Measurements from ENCODE around the gene CNR2.
"Not testable (repeated sequence)": the region's sequence is repeated elsewhere in the genome, so short reads cannot be mapped to it uniquely, and the experiment has no call there.

CNR2 gene

DNA sequence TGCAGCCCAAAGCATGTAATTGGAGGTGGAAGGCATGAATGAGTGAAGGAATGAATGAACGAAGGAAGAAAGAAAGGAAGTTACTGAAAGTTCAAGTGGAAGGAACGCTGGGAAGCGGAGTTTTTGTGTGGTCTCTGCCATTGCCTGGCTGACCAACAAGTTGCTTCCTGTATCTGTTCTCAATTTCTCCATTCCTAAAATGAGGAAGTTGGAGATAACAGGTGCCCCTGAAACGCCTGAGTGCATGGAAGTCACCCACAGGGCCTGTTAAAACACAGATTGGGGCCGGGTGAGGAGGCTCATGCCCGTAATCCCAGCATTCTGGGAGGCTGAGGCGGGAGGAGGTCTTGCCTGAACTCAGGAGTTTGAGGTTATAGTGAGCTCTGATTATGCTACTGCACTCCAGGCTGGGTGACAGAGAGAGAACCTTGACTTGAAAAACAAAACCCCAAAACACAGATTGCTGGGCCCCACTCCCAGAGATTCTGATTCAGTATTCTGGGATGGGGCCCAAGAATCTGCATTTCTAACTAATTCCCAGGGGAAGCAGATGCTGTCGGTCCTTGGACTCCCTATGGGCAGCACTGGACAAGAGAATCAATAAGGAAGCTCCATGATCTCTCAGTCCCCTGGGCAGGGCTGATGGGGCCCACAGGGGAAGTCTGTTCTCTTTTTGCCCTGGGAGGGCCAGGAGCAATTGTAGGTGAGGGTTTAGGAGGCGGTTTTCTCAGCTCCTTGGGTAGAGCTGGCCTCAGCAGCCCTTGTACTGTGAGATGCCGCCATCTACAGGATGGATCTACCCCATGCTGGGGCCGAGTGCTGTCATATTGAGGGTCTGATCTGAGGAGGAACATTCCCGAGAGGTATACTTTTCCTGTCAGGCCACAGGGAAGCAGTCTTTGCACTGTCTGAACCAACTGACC is 3.3 kb upstream of the CNR2 start:
- peak; percentile 23 for DNase-seq (ENCODE audit: low read depth)

DNA sequence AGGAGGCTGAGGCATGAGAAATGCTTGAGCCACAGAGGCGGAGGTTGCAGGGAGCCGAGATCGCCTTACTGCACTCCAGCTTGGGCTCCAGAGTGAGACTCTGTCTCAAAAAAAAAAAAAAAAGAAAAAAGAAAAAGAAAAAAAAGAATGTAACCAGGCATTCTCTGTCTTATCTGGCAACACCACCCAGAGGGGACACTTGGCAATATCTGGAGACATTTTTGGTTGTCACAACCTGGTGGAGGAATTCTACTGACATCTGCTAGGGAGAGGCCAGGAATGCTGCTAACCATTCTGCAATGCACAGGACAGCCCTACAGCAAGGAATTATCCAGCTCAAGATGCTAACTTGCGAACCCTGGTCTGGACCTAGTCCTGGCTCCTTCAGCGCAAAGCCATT is 2.3 kb upstream of the CNR2 start:
- DNase-seq (ENCODE audit: low read depth), result no peak

DNA sequence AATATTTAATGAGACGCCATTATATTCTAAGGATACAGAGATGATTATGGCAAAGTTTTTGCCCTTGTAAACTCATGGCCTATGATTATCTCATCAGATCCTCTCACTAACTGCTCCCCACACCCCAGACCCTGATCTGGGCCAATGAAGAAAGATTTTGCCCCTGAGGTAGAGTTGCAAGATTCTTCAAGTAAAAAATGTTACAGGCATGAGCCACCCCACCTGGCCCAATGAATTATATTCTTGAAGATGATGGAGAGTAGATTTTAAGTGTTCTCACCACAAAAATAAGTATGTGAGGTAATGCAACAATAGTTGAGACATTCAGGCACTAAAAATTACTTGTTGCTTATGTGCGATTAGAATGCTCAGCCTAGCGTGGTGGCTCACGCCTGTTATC is 1.8 kb upstream of the CNR2 start:
- DNase-seq (ENCODE audit: low read depth), result no peak

DNA sequence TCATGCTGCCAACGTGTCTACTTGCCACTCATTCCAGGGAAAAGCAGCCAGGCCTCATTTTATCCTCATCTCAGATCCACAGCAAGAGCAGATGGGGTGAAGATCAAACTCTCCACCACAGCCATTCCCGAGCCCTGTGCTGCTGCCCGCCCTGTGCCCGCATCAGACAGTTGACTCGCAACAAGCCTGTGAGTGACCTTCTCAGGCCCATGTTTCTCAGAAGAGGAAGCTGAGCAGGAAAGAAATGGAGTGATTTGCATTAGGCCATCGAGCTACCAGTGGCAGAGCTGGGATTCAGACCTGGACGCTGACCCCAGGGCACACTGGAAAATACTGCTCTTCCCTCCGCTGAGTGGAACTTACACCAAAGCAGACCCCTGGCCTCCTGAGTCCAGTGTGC is 1.2 kb downstream of the CNR2 start:
- DNase-seq (ENCODE audit: low read depth), result no peak

DNA sequence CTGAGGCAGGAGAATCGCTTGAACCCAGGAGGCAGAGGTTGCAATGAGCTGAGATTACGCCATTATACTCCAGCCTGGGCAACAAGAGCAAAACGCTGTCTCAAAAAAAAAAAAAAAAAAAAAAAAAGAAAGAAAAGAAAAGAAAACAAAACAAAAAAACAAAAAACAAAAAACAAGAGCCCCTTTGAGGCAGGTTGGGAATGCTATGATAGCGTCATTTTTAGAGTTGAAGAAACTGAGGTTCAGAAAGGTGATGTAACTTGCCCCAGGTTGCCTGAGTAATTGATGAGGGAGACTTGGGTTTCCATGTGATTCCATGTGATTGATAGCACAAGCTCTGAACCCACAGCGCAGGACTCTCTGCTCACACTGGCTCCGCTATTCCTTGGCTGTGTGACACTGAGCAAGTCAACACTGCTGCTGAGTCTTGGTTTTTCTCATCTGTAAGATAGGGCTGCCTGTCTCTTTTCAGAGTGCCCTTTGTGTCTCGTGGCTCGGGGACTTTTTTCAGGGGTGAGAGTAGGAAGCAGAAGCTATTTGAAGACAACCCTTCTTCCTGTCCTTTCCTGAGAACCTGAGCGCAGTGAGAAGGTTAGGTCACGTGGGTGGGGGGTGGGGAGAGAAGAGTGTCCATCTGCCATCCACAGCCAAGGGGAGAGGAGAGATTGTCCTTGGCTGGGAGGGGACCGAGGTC is 2.5 kb downstream of the CNR2 start:
- DNase-seq (ENCODE audit: low read depth), result no peak

DNA sequence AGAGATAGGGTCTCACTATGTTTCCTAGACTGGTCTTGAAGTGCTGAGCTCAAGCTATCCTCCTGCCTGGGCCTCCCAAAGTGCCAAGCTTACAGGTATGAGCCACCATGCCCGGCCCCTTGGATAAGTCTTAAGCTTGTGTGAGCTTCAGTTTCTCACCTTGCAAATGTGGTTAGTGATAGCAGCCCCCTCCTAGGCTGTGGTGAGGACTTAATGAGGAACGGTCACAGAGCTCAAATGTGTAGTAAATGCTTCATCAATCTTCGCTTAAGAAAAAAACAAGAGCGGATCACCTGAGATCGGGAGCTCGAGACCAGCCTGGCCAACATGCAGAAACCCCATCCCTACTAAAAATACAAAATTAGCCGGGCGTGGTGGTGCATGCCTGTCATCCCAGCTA is 3.0 kb downstream of the CNR2 start:
- no peak for DNase-seq (ENCODE audit: low read depth)

DNA sequence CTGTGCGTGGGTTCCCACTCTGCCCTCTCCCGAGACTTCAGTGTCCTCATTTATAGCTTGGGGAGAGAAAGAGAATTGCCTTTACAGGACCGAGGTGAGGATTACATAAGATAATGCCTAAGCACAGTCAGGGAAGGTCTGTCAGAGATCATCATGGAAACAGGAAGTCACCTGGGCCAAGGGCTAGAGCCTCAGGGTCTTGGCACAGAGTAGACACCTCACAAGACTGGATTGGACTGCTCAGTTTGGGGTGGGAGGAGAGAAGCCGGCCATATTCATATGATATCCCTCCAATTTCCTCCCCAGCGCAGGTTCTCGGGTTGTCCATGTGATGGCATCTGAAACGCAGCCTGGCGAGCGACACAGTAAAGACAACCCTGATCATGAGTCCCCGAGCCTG is 3.8 kb downstream of the CNR2 start:
- no peak for DNase-seq (ENCODE audit: low read depth)

DNA sequence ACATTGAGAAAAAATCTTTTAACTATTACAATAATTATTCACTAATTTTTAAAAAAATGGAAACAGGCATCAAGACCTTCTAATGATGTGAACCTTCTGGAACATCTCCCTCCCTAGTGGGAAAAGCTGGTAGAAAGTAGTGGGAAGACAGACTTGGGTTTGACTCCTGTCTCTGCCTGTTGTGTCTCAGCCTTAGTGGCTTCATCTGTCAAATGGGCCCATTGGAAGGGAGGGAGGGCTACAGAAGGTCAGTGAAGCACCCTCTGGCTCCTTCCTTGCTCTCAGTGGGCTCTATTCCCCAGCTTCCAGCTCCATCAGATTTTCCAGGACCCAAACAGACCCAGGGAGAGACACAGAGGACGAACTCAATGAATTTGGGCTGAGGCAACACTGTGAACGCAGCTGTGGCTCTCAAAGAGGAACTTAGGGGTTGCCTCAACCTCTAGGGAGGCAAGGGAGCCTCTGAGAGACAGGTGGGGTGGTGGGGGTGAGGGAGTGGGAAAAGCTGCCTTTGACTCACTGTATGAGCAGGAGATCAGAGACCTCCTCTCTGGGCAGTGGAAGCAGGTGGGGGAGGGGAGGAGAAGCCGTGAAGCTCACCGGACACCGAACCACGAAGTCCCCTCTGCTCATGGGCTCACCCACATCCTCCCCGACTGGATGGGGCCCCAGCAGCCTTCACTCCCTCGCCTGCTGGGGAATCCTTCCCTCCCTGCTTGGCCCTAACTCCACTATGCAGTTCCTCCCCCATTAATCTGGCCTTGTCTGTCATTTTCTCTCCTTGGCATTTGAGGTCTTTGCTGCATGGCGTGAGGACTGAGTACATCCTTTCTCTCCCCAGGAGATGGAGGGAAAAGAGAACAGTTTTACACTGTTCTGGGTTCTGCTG is 4.5 kb downstream of the CNR2 start:
- DNase-seq (ENCODE audit: low read depth), result no peak

DNA sequence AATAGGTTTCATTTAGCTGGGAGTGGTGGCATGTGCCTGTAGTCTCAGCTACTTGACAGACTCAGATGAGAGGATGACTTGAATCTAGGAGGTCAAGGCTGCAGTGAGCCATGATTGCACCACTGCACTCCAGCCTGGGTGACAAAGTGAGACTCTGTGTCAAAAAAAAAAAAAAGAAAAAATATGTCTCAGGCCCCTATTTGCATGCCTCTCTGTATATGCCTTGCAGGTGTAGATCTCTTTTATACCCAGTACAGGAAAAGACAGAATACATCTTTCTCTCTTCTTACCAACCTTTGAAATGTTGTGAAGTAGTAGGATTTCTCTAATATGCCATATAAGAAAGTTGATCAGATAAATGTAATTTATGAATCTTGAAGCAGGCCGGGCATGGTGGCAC is 6.4 kb downstream of the CNR2 start:
- DNase-seq (ENCODE audit: low read depth), result no peak

DNA sequence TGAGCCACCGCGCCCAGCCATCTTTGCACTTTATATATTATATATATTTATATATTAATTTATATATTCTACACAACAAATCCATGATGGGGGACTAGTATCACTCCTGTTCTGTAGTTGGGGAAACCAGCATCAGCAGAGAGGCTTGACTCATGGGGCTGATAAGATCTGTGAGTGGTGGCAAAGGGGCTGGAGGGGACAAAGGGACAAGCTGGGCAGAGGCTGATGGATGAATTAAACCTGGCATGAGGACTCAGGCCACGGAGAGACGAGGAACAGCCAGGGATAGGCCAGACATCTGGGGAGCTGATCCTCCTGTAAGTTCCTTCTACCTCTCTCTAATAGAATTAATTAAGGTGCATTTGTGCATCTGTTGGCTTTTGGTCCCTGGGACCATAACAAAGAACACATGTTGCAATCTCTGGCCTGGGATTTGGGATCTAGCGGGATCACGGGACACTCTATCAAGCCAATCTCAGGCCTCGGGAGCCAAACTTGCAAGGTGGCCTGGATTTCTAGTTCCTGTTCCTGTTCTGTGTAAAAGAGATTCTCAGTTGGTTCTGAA is 7.6 kb downstream of the CNR2 start:
- DNase-seq (ENCODE audit: low read depth), result no peak

DNA sequence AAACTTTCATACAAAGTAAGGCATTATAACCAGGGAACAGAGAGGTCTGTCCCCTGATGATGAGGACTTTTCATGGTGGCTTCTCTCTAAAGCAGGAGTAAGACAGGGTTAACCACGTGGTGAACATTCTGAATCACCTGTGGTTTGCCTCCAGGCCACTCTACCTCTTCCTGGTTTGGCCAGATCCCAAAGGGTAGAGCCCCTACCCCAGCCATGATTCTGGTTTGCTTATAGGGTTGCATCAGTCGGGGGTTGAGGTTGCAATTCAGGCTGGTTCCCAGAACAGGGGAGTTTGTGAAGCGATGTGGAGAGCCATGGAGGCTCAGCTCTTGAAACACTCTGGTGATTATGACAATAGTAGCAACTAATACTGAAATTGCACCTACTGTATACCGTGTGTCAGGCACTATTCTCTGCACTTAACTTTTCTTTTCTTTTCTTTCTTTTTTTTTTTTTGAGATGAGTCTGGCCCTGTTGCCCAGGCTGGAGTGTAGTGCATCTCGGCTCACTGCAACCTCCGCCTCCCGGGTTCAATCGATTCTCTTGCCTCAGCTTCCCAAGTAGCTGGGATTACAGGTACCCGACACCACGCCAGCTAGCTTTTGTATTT is 8.3 kb downstream of the CNR2 start:
- no peak for DNase-seq (ENCODE audit: low read depth)

DNA sequence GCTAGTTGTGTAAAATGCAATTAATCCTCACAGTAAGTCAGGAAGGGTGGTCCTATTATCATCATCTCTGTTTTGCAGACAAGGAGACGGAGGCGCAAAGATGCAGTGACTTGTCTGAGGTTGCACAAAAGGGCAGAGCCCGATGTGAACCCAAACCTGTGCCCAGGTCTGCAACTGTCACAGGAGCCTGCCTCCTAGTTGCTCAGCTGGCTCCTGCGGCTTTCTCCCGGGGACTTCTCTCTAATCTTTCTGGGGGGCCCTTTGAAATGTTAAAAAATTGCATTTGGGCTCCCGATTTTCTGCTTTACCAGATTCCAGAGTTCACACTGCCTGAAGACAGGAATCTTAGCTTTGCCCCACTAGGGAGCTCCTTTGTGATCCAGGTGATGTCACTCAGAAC is 9.4 kb downstream of the CNR2 start:
- DNase-seq (ENCODE audit: low read depth), result no peak

DNA sequence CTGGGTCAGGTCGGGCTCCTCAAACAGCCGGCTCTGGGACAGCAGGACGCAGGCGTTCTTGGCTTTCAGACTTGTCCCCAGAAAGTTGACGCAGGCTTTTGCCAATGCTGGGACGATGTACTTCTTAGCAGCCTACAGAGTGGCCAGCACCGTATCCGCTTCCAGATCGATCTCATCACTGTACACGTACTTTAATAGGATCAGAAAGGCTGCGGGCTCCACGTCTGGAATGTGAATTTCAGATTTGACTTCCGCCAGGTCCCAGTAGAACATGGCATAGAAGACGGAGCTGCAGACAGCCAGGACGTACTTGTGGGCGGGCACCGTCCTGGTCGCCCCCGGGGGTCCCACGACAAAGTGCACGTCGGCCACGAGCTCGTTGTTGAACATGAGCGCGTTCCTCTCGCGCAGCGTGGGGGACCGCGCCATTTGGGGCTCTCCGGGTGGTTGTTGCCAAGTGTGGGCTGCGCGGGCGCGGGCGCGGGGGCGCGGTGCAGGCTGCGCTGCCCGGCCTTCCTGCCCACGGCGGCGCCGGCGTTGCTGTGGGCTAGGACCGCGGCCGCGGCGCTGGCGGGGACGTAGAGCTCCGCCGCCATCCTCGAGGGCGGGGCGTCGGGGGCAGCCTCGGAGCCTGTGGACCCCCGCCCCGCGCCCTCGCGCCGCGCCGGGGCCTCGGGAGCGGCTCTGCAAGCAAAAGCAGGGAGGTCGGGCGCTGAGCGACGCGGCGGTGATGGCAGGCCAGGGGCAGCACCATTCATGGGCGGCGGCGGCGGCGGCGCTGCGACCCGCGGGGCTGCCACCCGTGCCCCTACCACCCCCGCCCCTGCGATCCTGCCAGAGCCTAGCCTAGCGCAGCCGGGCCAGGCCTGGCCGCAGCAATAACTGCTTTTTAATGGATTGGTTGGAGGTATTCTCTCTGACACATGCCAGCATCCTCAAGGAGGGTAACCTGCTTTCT is 10.6 kb downstream of the CNR2 start:
- no peak for DNase-seq (ENCODE audit: low read depth)

DNA sequence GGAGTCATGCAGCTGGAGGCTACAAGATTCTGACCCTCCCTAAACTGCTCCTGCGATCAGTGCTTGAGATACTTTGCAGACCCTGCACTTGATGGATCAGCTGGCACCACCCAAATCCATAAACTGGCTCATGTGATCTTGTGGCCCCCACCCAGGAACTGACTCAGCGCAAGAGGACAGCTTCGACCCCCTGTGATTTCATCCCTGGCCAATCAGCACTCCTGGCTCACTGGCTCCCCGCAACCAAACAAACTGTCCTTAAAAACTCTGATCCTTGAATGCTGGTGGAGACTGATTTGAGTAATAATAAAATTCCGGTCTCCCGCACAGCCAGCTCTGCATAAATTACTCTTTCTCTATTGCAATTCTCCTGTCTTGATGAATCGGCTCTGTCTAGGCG is 13.1 kb downstream of the CNR2 start:
- DNase-seq (ENCODE audit: low read depth), result not testable (repeated sequence)

DNA sequence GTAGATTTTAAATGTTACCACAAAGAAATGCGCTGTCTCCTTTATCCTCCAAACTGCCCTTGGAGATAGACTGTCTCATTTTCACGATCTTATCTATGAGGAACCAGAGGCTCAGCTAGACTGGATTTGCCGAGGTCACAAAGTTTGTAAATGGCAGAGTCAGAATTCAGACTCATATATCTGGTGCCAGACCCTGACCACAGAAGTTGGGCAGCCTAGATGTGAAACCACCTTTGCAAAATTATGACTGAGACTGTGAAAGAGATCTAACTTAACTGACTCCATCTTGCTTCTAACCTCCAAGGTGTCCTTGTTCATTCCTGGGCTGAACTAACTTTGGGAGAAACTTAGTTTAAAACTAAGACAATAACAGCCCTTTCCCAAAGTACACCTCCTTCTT is 14.1 kb downstream of the CNR2 start:
- no peak for DNase-seq (ENCODE audit: low read depth)

DNA sequence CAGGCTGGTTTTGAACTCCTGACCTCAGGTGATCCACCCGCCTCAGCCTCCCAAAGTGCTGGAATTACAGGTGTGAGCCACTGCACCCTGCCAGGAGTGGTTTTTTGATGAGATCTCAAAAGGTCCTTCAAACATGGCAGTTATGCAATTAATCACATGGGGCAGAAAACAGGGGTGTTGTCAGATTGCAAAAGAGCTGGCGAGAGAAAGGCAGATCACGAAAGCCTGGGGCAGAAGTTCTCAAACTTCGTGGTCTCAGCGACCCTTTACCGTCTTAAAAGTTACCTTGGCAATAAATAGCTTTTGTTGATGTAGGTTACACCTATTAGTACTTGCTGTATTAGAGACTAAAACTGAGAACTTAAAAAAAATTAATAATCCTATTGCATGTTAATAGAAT is 16.1 kb downstream of the CNR2 start:
- no peak for DNase-seq (ENCODE audit: low read depth)

DNA sequence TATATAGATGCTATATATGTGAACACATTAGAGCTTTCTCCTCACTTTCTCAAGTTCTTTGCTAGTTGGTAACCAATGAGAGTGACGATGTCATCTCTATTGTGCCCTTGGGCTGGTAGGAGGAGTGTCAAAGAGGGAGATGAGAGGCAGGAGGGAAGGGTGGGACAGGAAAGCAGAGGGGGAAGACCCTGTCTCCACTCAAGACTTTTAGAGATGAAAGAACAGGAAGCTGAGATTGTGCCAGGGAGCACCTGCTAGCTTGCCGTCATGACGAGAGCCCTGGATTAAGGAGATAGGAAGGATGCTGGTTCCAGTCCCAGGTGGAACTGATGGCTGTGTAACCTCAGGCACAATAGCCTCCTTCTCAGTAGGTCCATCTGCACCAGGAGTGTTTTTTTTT is 16.7 kb downstream of the CNR2 start:
- DNase-seq (ENCODE audit: low read depth), result no peak

DNA sequence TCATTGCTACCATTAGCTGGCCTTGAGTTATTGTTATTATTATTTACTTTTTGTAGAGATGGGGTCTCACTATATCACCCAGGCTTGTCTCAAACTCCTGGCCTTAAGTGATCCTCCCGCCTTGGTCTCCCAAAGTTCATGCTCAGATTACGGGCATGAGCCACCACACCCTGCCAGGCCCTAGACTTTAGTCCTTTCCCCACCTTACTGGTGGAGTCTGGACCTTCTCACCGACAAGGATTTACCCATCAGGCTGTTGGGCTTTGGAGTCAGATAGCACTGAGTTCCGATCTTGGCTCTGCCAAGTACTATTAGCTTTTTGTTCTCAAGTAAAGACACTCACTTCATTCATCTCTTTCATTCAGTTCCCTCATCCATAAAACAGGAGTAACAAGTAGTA is 17.2 kb downstream of the CNR2 start:
- no peak for DNase-seq (ENCODE audit: low read depth)

DNA sequence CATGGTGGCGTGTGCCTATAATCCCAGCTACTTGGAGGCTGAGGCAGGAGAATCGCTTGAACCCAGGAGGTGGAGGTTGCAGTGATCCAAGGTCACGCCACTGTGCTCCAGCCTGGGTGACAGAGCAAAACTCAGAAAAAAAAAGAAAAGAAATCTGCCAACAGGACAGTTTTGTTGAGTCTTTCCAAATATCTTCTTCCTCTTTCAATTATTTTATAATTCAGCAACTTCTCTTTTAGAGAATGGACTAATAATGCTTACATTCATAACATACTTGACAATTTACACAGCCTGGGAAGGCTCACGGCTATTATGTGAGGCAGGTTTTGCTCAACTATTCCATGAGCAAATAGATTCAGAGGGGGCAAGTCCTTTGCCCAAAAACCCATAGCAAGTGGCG is 18.1 kb downstream of the CNR2 start:
- no peak for DNase-seq (ENCODE audit: low read depth)

DNA sequence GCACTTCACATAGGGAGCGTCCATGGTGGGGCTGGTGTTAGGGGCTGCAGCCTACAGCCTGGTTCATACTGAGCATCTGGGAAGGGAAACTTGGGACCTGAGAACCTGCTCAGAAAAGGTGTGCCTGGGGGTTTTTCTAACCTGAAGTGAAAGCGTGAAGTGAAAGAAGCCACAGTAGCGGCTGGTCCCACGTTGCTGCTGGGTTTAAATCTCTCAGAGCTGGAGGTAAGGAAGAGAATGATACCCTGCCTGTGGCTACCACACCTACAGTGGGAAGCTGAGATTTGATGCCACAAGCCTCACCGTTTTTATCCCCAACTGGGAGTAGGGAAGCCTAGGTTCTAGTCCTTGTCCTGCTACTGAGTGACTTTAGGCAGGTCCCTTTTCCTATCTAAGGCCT is 24.1 kb downstream of the CNR2 start:
- DNase-seq (ENCODE audit: low read depth), result no peak

DNA sequence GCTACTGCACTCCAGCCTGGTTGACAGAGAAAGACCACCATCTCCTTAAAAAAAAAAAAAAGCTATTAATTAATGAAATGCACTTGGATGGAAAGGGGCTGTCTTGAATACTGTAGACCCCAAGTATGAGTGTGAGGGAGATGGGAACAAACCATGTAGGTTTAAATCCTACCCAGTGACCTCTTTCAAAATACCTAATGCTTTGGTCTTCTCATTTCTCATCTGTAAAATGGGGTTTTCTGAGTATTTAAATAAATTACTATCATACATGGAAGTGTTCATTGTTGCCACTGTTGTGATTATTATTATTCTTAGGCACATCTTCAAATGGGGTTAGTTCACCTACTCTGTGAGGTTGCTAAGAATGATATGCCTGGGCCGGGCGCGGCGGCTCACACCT is 27.9 kb downstream of the CNR2 start:
- DNase-seq (ENCODE audit: low read depth), result no peak
